ENCODE results near the gene UBA3. TPM values are rescaled to one million over a fixed set of nuclear protein-coding genes. Genes with fewer than 3 reads are reported as not detected.

The UBA3 gene
- total and polyA plus RNA-seq, 10 of the 15 experiments (the other 5 are each of a cell fraction or from before 2014, with no cell fraction given), result 72.9 to 131 (median 102) TPM

GRCh38 chr3:69084326-69085167 is 4.4 kb upstream of the UBA3 start, which contains the start of gene ARL6IP5:
Gene ARL6IP5, plus strand, starts transcription at chr3:69084937. Its CDS starts 111 bp downstream, at chr3:69085048.
- Histone ChIP-seq H4K20me1 (ENCODE audit: control insufficient read depth, insufficient read depth) (no peaks in the 10 kb centered on the region), H2AFZ (ENCODE audit: control insufficient read depth, low read depth, low read length) (peak within 1 kb of the TSS; percentile 63), H3K4me2 (ENCODE audit: control insufficient read depth, insufficient read depth) (peak within 1 kb of the TSS; percentile 99), H3K27ac (ENCODE audit: control insufficient read depth, insufficient read depth) (peak within 1 kb of the TSS; percentile 75), H3K36me3 (ENCODE audit: control insufficient read depth in 2 of 2, insufficient read depth in 2 of 2, low read length in 1 of 2) (no peaks in the 10 kb centered on the region), H3K27me3 (replicated peaks in 1 of 2; ENCODE audit: control insufficient read depth in 2 of 2, insufficient read depth in 2 of 2, low read length in 1 of 2) (no peaks in the 10 kb centered on the region), H3K4me1 (ENCODE audit: control insufficient read depth, insufficient read depth, low read length) (peaks cover 31% of the 10 kb centered on the region), H3K79me2 (ENCODE audit: control insufficient read depth, insufficient read depth, low read length) (peaks cover 59% of the 10 kb centered on the region), H3K4me3 (peak within 1 kb of the TSS; percentile 98), H3K9me3 (replicated peaks; ENCODE audit: control insufficient read depth, insufficient read depth, low read length) (no peaks in the 10 kb centered on the region), H3K9ac (ENCODE audit: control insufficient read depth, insufficient read depth, low read length) (peak within 1 kb of the TSS; percentile 90)
- intact Hi-C loops (cut with micrococcal nuclease; ENCODE audit: unreplicated experiment) (loop anchor here (2.0 to 10.0 kb wide), 4 partner anchors 32 to 1430 kb away; partner anchors contain the start of genes EOGT, SUCLG2 and TMF1), in situ Hi-C loops (cut with MboI) (no loop called here)
- ChIA-PET RAD21 (ENCODE audit: unreplicated experiment) (interaction anchor here (0.8 to 16.7 kb wide), 9 partner anchors 10 to 349 kb away, joined by 3 to 152 read pairs (median 4); partner anchors contain the start of genes EOGT and TMF1), POLR2A (interaction anchor here (0.6 to 4.1 kb wide), 9 partner anchors 7 to 122 kb away, joined by 3 to 30 read pairs (median 6); partner anchors contain the start of gene TMF1), SMC1A (ENCODE audit: uncharacterized antibody, unreplicated experiment) (interaction anchor here (0.7 to 19.6 kb wide), 9 partner anchors 9 to 349 kb away, joined by 3 to 234 read pairs (median 3); partner anchors contain the start of gene TMF1), CTCF (interaction anchor here (0.6 to 2.8 kb wide), 10 partner anchors 9 to 243 kb away, joined by 3 to 7 read pairs (median 4); partner anchors contain the start of genes EOGT and TMF1)
- ATAC-seq (peak; percentile 58), DNase-seq (ENCODE audit: low read depth, low spot score) (peak; percentile 93), FAIRE-seq (peak; percentile 89)
- no TSS peak for BruUV-seq (replicated peaks)
- under 1% methylated on average over 32 of the region's 32 CpGs for WGBS (ENCODE audit: insufficient coverage, insufficient replicate concordance, low lambda C conversion rate, missing lambda C conversion rate)
- TF ChIP-seq MYB (IDR thresholded peaks at IDR 0.05; ENCODE audit: borderline replicate concordance, low read depth, low read length), result no peak
- peak; percentile 81 for TF ChIP-seq CREB1 (IDR thresholded peaks at IDR 0.05; ENCODE audit: low read depth)
- no peak for TF ChIP-seq EZH2 (IDR thresholded peaks at IDR 0.05; ENCODE audit: borderline replicate concordance, control insufficient read depth, low read depth, low read length)
- TF ChIP-seq EED (IDR thresholded peaks at IDR 0.05; ENCODE audit: low read depth), result peak; percentile 91
- TF ChIP-seq NBN (IDR thresholded peaks at IDR 0.05), result peak; percentile 94
- TF ChIP-seq RELA (IDR thresholded peaks at IDR 0.05; ENCODE audit: borderline replicate concordance, partially characterized antibody), result peak; percentile 83
- peak; percentile 39; the same call in 1 of the 2 replicates for TF ChIP-seq ZNF687 (IDR thresholded peaks at IDR 0.05)
- TF ChIP-seq JUNB (IDR thresholded peaks at IDR 0.05), result 0 out of 2 replicates have a peak, but pooled peaks have one; percentile 31
- TF ChIP-seq ZNF207 (IDR thresholded peaks at IDR 0.05; ENCODE audit: borderline replicate concordance), result no peak
- no peak for TF ChIP-seq BMI1 (IDR thresholded peaks at IDR 0.05; ENCODE audit: borderline replicate concordance)
- no peak for TF ChIP-seq HCFC1 (IDR thresholded peaks at IDR 0.05; ENCODE audit: low read length)
- peak; percentile 31; the same call in 1 of the 2 replicates for TF ChIP-seq TCF12 (IDR thresholded peaks at IDR 0.05; ENCODE audit: low read depth, low read length)
- TF ChIP-seq RELB (IDR thresholded peaks at IDR 0.05; ENCODE audit: low read depth), result peak; percentile 97
- TF ChIP-seq EP300 (IDR thresholded peaks at IDR 0.05; ENCODE audit: borderline replicate concordance in 1 of 2, control insufficient read depth in 1 of 2, low read depth in 2 of 2, low read length in 2 of 2), result peak; percentile 22 to 65; a peak in 1 of 4 replicates
- peak; percentile 77; the same call in 1 of the 2 replicates for TF ChIP-seq ZBED1 (IDR thresholded peaks at IDR 0.05; ENCODE audit: borderline replicate concordance)
- TF ChIP-seq MTA2 (IDR thresholded peaks at IDR 0.05; ENCODE audit: low read depth), result peak; percentile 67
- TF ChIP-seq SMARCA5 (IDR thresholded peaks at IDR 0.05), result peak; percentile 56; the same call in 1 of the 2 replicates
- TF ChIP-seq GABPA (IDR thresholded peaks at IDR 0.05; ENCODE audit: low read depth), result no peak
